ENCODE data around the gene MGAT4C. TPM values are rescaled to one million over a fixed set of nuclear protein-coding genes. Genes with fewer than 3 reads are reported as not detected.

MGAT4C gene
- total and polyA plus RNA-seq, 2 of the 8 experiments (the other 6 are each of a cell fraction or from before 2014, with no cell fraction given): 1.6 to 2.5 TPM

DNA sequence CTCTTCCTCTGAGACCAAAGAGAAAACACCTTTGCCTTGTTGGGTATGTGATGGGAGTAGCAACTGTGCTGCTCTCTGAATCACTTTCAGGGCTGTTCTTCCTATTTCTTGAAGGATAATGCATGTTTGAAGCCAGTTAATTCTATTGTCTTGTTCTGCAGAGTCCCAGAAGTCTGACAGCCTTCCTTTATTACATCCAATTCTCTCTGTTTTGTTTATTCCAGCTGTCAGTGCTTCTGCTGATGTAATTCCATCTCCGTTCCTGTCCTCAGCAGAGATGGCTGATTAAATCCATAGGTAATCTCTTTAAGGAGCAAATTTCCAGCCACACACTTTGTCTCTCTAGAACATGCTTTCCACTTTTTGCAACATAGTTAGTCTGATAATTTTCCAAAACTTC, 59.7 kb downstream of the MGAT4C start:
- Histone ChIP-seq H2AFZ (ENCODE audit: low read length) (no peak overlapping the region), H3K4me3 (ENCODE audit: extremely low read depth in 1 of 4, insufficient read depth in 2 of 4, low read depth in 3 of 4, low read length in 4 of 4) (no peak overlapping the region), H3K9ac (replicated peaks in 1 of 4; ENCODE audit: extremely low read depth in 1 of 4, low read depth in 3 of 4, low read length in 3 of 4) (no peak overlapping the region), H3K4me2 (ENCODE audit: insufficient read depth in 1 of 2, low read depth in 2 of 2, low read length in 2 of 2) (no peak overlapping the region), H3K9me3 (ENCODE audit: insufficient read depth in 2 of 2, low read depth in 1 of 2, low read length in 1 of 2) (no peaks in the 10 kb centered on the region), H3K4ac (replicated peaks; ENCODE audit: insufficient read length, low read depth, low read length) (no peak overlapping the region), H2BK15ac (ENCODE audit: low read length) (no peak overlapping the region), H3K27ac (ENCODE audit: low read depth, low read length) (no peak overlapping the region), H3K56ac (replicated peaks; ENCODE audit: insufficient read length, low read depth, low read length) (no peak overlapping the region), H3K79me1 (ENCODE audit: low read depth, low read length) (no peaks in the 10 kb centered on the region), H3K18ac (ENCODE audit: extremely low read depth, low read length) (no peak overlapping the region), H3K23me2 (ENCODE audit: low read depth, low read length) (no peaks in the 10 kb centered on the region), H4K8ac (ENCODE audit: extremely low read depth, insufficient read depth, low read length) (no peak overlapping the region), H2BK120ac (replicated peaks; ENCODE audit: low read depth, low read length) (no peak overlapping the region), H2AK5ac (ENCODE audit: low read depth, low read length) (no peak overlapping the region), H3K23ac (ENCODE audit: insufficient read length) (no peak overlapping the region), H2BK12ac (ENCODE audit: low read depth, low read length) (no peak overlapping the region), H3K4me1 (replicated peaks in 1 of 4; ENCODE audit: control insufficient read depth in 3 of 4, insufficient read depth in 4 of 4, low read length in 3 of 4) (no peaks in the 10 kb centered on the region), H3K14ac (ENCODE audit: insufficient read length) (no peak overlapping the region), H3K79me2 (ENCODE audit: control insufficient read depth in 1 of 2, insufficient read depth in 2 of 2, low read length in 2 of 2) (no peaks in the 10 kb centered on the region), H2BK5ac (ENCODE audit: low read depth, low read length) (no peak overlapping the region), H3K27me3 (replicated peaks in 1 of 4; ENCODE audit: control insufficient read depth in 3 of 4, extremely low read depth in 1 of 4, insufficient read depth in 3 of 4, low read length in 3 of 4) (no peaks in the 10 kb centered on the region), H2BK20ac (ENCODE audit: low read length) (no peak overlapping the region), H4K91ac (replicated peaks; ENCODE audit: insufficient read length, low read length) (no peak overlapping the region), H3K36me3 (ENCODE audit: control insufficient read depth in 2 of 4, insufficient read depth in 4 of 4, low read length in 3 of 4) (no peaks in the 10 kb centered on the region), H4K5ac (ENCODE audit: insufficient read length, low read depth, low read length) (no peak overlapping the region), H4K20me1 (replicated peaks in 1 of 2; ENCODE audit: control insufficient read depth in 1 of 2, insufficient read depth in 2 of 2, low read length in 2 of 2) (no peaks in the 10 kb centered on the region)
- no peak for FAIRE-seq
- no peak for DNase-seq (ENCODE audit: low read depth in 1 of 2, low spot score in 2 of 2)
- ChIA-PET POLR2A (ENCODE audit: partially characterized antibody) (no interaction called here), CTCF (ENCODE audit: partially characterized antibody) (interaction anchor here (1.2 kb wide), 1 partner anchor 10 kb away, joined by 3 read pairs; no protein-coding TSS in a partner anchor)
- WGBS, 2 experiments (ENCODE audit: extremely low coverage in 1 of 2, insufficient coverage in 1 of 2, insufficient read length in 1 of 2, insufficient replicate concordance in 2 of 2, low coverage in 1 of 2, low lambda C conversion rate in 2 of 2, missing lambda C conversion rate in 1 of 2): 84% methylated on average over 1 of the region's 1 CpG; no CpG with 5 or more reads in 1 of the 2 experiments
- TF ChIP-seq TAF1 (IDR thresholded peaks at IDR 0.05; ENCODE audit: low read depth, low read length) (no peak), NANOG (IDR thresholded peaks at IDR 0.05; ENCODE audit: insufficient read depth, low read depth, low read length, poor library complexity, severe bottlenecking) (no peak), EP300 (IDR thresholded peaks at IDR 0.05; ENCODE audit: borderline replicate concordance in 1 of 2, low read depth in 2 of 2, low read length in 2 of 2) (no peak), RBBP5 (IDR thresholded peaks at IDR 0.05; ENCODE audit: borderline replicate concordance, low read depth, low read length) (no peak), EGR1 (IDR thresholded peaks at IDR 0.05; ENCODE audit: borderline replicate concordance, low read depth, low read length) (no peak), CHD1 (IDR thresholded peaks at IDR 0.05; ENCODE audit: low read depth, low read length) (no peak), NRF1 (IDR thresholded peaks at IDR 0.05; ENCODE audit: low read depth, low read length) (no peak), TBP (IDR thresholded peaks at IDR 0.05; ENCODE audit: low read depth, low read length) (no peak), JUN (IDR thresholded peaks at IDR 0.05; ENCODE audit: low read depth, low read length) (no peak), RNF2 (IDR thresholded peaks at IDR 0.05; ENCODE audit: borderline replicate concordance, low read depth, low read length, missing control alignments, poor library complexity, severe bottlenecking) (no peak)
- TF ChIP-seq, protein P1, sequence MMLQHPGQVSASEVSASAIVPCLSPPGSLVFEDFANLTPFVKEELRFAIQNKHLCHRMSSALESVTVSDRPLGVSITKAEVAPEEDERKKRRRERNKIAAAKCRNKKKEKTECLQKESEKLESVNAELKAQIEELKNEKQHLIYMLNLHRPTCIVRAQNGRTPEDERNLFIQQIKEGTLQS (IDR thresholded peaks at IDR 0.05; ENCODE audit: insufficient read depth, low read depth, low read length): no peak
- TF ChIP-seq, protein P2, sequence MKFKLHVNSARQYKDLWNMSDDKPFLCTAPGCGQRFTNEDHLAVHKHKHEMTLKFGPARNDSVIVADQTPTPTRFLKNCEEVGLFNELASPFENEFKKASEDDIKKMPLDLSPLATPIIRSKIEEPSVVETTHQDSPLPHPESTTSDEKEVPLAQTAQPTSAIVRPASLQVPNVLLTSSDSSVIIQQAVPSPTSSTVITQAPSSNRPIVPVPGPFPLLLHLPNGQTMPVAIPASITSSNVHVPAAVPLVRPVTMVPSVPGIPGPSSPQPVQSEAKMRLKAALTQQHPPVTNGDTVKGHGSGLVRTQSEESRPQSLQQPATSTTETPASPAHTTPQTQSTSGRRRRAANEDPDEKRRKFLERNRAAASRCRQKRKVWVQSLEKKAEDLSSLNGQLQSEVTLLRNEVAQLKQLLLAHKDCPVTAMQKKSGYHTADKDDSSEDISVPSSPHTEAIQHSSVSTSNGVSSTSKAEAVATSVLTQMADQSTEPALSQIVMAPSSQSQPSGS (IDR thresholded peaks at IDR 0.05; ENCODE audit: low read length): no peak

Data from H1 (cell line).